K562 (cell line): ENCODE results near the gene CHST14. TPM values are rescaled to one million over a fixed set of nuclear protein-coding genes. Genes with fewer than 3 reads are reported as not detected.

Source experiments
- ARID4B ChIP-seq: sonication (generic); formaldehyde crosslinking; IDR thresholded peaks from 2 replicates; pipeline ENCODE4 v1.8.0; 2022; ENCODE audit warnings: mild to moderate bottlenecking, missing genetic modification reagents
- CTBP1 ChIP-seq: fragments of 450-650 bp; IDR thresholded peaks from 2 replicates; pipeline ENCODE4 v1.6.1; 2016; ENCODE audit warnings: borderline replicate concordance
- ETV1 ChIP-seq: fragments of 450-650 bp; conservative IDR thresholded peaks from 2 replicates; pipeline ENCODE4 v1.6.1; 2016; ENCODE audit warnings: missing genetic modification characterization, control low read depth, low read depth, missing compliant biosample characterization
- FOXA1 ChIP-seq: fragments of 450-650 bp; IDR thresholded peaks from 2 replicates; pipeline ENCODE4 v1.6.1; 2016; ENCODE audit warnings: mild to moderate bottlenecking, borderline replicate concordance
- KDM5B ChIP-seq: fragments of 200-600 bp; sonication (generic); IDR thresholded peaks from 2 replicates; pipeline ENCODE4 v1.6.1; 2012; ENCODE audit warnings: low read depth, mild to moderate bottlenecking, moderate library complexity, low read length, control low read depth, inconsistent platforms; ENCODE audit not compliant: insufficient replicate concordance
- MCM2 ChIP-seq: fragments of 450-650 bp; IDR thresholded peaks from 2 replicates; pipeline ENCODE4 v1.6.1; 2017; ENCODE audit warnings: low read depth, mild to moderate bottlenecking
- NFIC ChIP-seq: fragments of 450-650 bp; IDR thresholded peaks from 2 replicates; pipeline ENCODE4 v1.6.1; 2017; ENCODE audit warnings: mild to moderate bottlenecking, inconsistent platforms
- SMAD3 ChIP-seq: fragments of 450-650 bp; formaldehyde crosslinking; conservative IDR thresholded peaks from 2 replicates; pipeline ENCODE4 v1.4.0; 2020; ENCODE audit warnings: mild to moderate bottlenecking
- SMAD4 ChIP-seq: fragments of 250-450 bp; sonication (Bioruptor Pico); conservative IDR thresholded peaks from 2 replicates; pipeline ENCODE4 v1.8.0; 2021; ENCODE audit warnings: inconsistent platforms, mild to moderate bottlenecking, moderate library complexity
- ZBTB33 ChIP-seq: sonication (generic); formaldehyde crosslinking; IDR thresholded peaks from 2 replicates; pipeline ENCODE4 v1.8.1; 2023; ENCODE audit warnings: mild to moderate bottlenecking, missing genetic modification reagents
- ZNF165 ChIP-seq: fragments of 250-450 bp; sonication (Bioruptor Pico); IDR thresholded peaks from 2 replicates; pipeline ENCODE4 v1.4.0; 2020; ENCODE audit warnings: borderline replicate concordance
- polyA plus RNA-seq, 8 experiments: library from polyadenylated mRNA; depleted of rRNA in 4 of 8; stranded (reverse) in 5 of 8; unstranded in 3 of 8; fragments of >200 nt; fragmentation: Nextera tagmentation in 2 of 8; fragmentation: Illumina TruSeq in 1 of 8; extraction: Ambion mirVana in 2 of 8; extraction: Trizol in 1 of 8; gene quantifications; 2 replicates each; pipeline versions ENCODE4 v1.2.1 to v1.2.3, GENCODE V29; 2011 to 2014; ENCODE audit warnings: inconsistent platforms in 1 of 8, missing spikeins in 1 of 8
- total RNA-seq, 7 experiments: library from RNA; depleted of rRNA in 6 of 7; stranded (reverse); fragments of >200 nt in 6 of 7; fragmentation: Illumina TruSeq in 2 of 7; extraction: Trizol in 2 of 7; gene quantifications; 2 replicates each; pipeline versions ENCODE4 v1.2.1 to v1.2.3, GENCODE V29; 2011 to 2021; ENCODE audit warnings: low replicate concordance in 1 of 7
- TF ChIP-seq, protein P1 (sequence below): fragments of 450-650 bp; IDR thresholded peaks from 2 replicates; pipeline ENCODE4 v1.6.1; 2018; ENCODE audit not compliant: partially characterized antibody

CHST14 gene
- total and polyA plus RNA-seq, 9 of the 15 experiments (the other 6 are each of a cell fraction or from before 2014, with no cell fraction given), result 1.6 to 12.1 (median 4.5) TPM

- TF ChIP-seq SMAD4 (CRISPR knock-in tag) (no peak), SMAD3 (CRISPR knock-in tag) (no peak), FOXA1 (no peak), MCM2 (no peak), NFIC (peak; percentile 33; the same call in 1 of the 2 replicates), KDM5B (no peak), ARID4B (CRISPR knock-in tag) (peak; percentile 7; the same call in 1 of the 2 replicates), ZBTB33 (CRISPR knock-in tag) (peak; percentile 79; the same call in 1 of the 2 replicates), ZNF165 (CRISPR knock-in tag) (no peak), ETV1 (tag) (no peak), CTBP1 (peak; percentile 55; the same call in 1 of the 2 replicates)
- TF ChIP-seq, protein P1, sequence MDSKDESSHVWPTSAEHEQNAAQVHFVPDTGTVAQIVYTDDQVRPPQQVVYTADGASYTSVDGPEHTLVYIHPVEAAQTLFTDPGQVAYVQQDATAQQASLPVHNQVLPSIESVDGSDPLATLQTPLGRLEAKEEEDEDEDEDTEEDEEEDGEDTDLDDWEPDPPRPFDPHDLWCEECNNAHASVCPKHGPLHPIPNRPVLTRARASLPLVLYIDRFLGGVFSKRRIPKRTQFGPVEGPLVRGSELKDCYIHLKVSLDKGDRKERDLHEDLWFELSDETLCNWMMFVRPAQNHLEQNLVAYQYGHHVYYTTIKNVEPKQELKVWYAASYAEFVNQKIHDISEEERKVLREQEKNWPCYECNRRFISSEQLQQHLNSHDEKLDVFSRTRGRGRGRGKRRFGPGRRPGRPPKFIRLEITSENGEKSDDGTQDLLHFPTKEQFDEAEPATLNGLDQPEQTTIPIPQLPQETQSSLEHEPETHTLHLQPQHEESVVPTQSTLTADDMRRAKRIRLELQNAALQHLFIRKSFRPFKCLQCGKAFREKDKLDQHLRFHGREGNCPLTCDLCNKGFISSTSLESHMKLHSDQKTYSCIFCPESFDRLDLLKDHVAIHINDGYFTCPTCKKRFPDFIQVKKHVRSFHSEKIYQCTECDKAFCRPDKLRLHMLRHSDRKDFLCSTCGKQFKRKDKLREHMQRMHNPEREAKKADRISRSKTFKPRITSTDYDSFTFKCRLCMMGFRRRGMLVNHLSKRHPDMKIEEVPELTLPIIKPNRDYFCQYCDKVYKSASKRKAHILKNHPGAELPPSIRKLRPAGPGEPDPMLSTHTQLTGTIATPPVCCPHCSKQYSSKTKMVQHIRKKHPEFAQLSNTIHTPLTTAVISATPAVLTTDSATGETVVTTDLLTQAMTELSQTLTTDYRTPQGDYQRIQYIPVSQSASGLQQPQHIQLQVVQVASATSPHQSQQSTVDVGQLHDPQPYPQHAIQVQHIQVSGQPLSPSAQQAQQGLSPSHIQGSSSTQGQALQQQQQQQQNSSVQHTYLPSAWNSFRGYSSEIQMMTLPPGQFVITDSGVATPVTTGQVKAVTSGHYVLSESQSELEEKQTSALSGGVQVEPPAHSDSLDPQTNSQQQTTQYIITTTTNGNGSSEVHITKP, result no peak
Measured at GRCh38 chr15:40421246-40422157, 49.3 kb upstream of the CHST14 start (continued).
